ENCODE measurements around the gene MMP15. TPM values are rescaled to one million over a fixed set of nuclear protein-coding genes. Genes with fewer than 3 reads are reported as not detected.

Gene MMP15
- total RNA-seq, 4 donors from 2014 or later, result 5.7 to 10.0 (median 8.2) TPM

GRCh38 chr16:58013201-58013956 lies 12.2 kb upstream of the MMP15 start:
- Histone ChIP-seq H3K4me1 (no peaks in the 10 kb centered on the region), H3K9me3 (no peaks in the 10 kb centered on the region), H3K4me3 (no peak overlapping the region), H3K27me3 (no peaks in the 10 kb centered on the region), H3K27ac (no peak overlapping the region), H3K36me3 (peaks cover 53% of the 10 kb centered on the region)
- WGBS, result 94% methylated on average over 9 of the region's 9 CpGs
- no peak for TF ChIP-seq POLR2AphosphoS5 (IDR thresholded peaks at IDR 0.05)
- no peak for TF ChIP-seq EP300 (IDR thresholded peaks at IDR 0.05)
- TF ChIP-seq CTCF (IDR thresholded peaks at IDR 0.05), result no peak
- no peak for TF ChIP-seq POLR2A (IDR thresholded peaks at IDR 0.05)
- no peak for DNase-seq (ENCODE audit: low spot score in 2 of 2)

- TF ChIP-seq POLR2A (IDR thresholded peaks at IDR 0.05), result no peak
- no peak for TF ChIP-seq EP300 (IDR thresholded peaks at IDR 0.05)
- TF ChIP-seq POLR2AphosphoS5 (IDR thresholded peaks at IDR 0.05), result no peak
- TF ChIP-seq CTCF (IDR thresholded peaks at IDR 0.05), result no peak
- H3K27ac ChIP-seq, result no peak overlapping the region
- peaks cover 46% of the 10 kb centered on the region for H3K36me3 ChIP-seq
- peaks cover 10% of the 10 kb centered on the region for H3K4me1 ChIP-seq
- no peaks in the 10 kb centered on the region for H3K27me3 ChIP-seq
- DNase-seq (ENCODE audit: low spot score in 2 of 2), result no peak
- no peak overlapping the region for H3K4me3 ChIP-seq
- WGBS, result 63% methylated on average over 12 of the region's 12 CpGs
- H3K9me3 ChIP-seq, result no peaks in the 10 kb centered on the region
Observed at GRCh38 chr16:58016840-58017446, 8.6 kb upstream of the MMP15 start.

- peaks cover 33% of the 10 kb centered on the region for H3K36me3 ChIP-seq
- no peak for DNase-seq (ENCODE audit: low spot score in 2 of 2)
Observed at GRCh38 chr16:58018803-58019202, 6.8 kb upstream of the MMP15 start.

GRCh38 chr16:58019866-58020538 lies 5.6 kb upstream of the MMP15 start:
- H3K4me1 ChIP-seq, result peaks cover 30% of the 10 kb centered on the region
- no peak overlapping the region for H3K27ac ChIP-seq
- no peak for DNase-seq (ENCODE audit: low spot score in 2 of 2)
- H3K4me3 ChIP-seq, result no peak overlapping the region
- H3K27me3 ChIP-seq, result no peaks in the 10 kb centered on the region
- H3K36me3 ChIP-seq, result peaks cover 26% of the 10 kb centered on the region
- 73% methylated on average over 4 of the region's 8 CpGs for WGBS
- TF ChIP-seq CTCF (IDR thresholded peaks at IDR 0.05) (no peak), POLR2A (IDR thresholded peaks at IDR 0.05) (no peak)
- H3K9me3 ChIP-seq, result no peaks in the 10 kb centered on the region

More at GRCh38 chr16:58018803-58019202, 6.8 kb upstream of the MMP15 start:
- WGBS, result 84% methylated on average over 6 of the region's 7 CpGs
- Histone ChIP-seq H3K27ac (no peak overlapping the region), H3K27me3 (no peaks in the 10 kb centered on the region), H3K9me3 (no peaks in the 10 kb centered on the region), H3K4me3 (no peak overlapping the region), H3K4me1 (peaks cover 22% of the 10 kb centered on the region)
- TF ChIP-seq POLR2AphosphoS5 (IDR thresholded peaks at IDR 0.05) (no peak), EP300 (IDR thresholded peaks at IDR 0.05) (no peak), POLR2A (IDR thresholded peaks at IDR 0.05) (no peak), CTCF (IDR thresholded peaks at IDR 0.05) (no peak)
